HG02798 (cell line): ENCODE data around the gene RARB.

Experiments used
- ATAC-seq: cut with Tn5 transposase; IDR thresholded peaks from one replicate; pipeline ENCODE4 v1.9.1; 2021; ENCODE audit warnings: mild to moderate bottlenecking; ENCODE audit not compliant: unreplicated experiment, poor library complexity

Gene RARB

GRCh38 chr3:25444273-25444672, 16.2 kb downstream of the RARB start:
- ATAC-seq = no peak

- ATAC-seq = no peak
Measured at GRCh38 chr3:25445731-25446130, 17.7 kb downstream of the RARB start.

- no peak for ATAC-seq
Measured at GRCh38 chr3:25447285-25447684, 19.2 kb downstream of the RARB start.

GRCh38 chr3:25447925-25448324, 19.9 kb downstream of the RARB start:
- no peak for ATAC-seq

- ATAC-seq = no peak
Measured at GRCh38 chr3:25448750-25449692, 21.0 kb downstream of the RARB start.

GRCh38 chr3:25449857-25450256, 21.8 kb downstream of the RARB start:
- ATAC-seq = no peak

- no peak for ATAC-seq
Measured at GRCh38 chr3:25452192-25452591, 24.1 kb downstream of the RARB start.

GRCh38 chr3:25452740-25453139, 24.7 kb downstream of the RARB start:
- ATAC-seq = no peak

- no peak for ATAC-seq
Measured at GRCh38 chr3:25453619-25454004, 25.5 kb downstream of the RARB start.

GRCh38 chr3:25454005-25454927, 26.2 kb downstream of the RARB start:
- no peak for ATAC-seq

- ATAC-seq = no peak
Measured at GRCh38 chr3:25455441-25456132, 27.5 kb downstream of the RARB start.

- no peak for ATAC-seq
Measured at GRCh38 chr3:25456723-25457670, 28.9 kb downstream of the RARB start.

- ATAC-seq = no peak
Measured at GRCh38 chr3:25457671-25458419, 29.8 kb downstream of the RARB start.

- ATAC-seq = no peak
Measured at GRCh38 chr3:25458420-25458814, 30.4 kb downstream of the RARB start.

- ATAC-seq = peak; percentile 96
Measured at GRCh38 chr3:25460751-25461150, 32.7 kb downstream of the RARB start.

GRCh38 chr3:25461946-25462345, 33.9 kb downstream of the RARB start:
- ATAC-seq = no peak

- no peak for ATAC-seq
Measured at GRCh38 chr3:25462495-25462894, 34.4 kb downstream of the RARB start.

- ATAC-seq = no peak
Measured at GRCh38 chr3:25463836-25464418, 35.9 kb downstream of the RARB start.
